Skin of body (tissue), 2 donors: ENCODE measurements around the gene SLC6A19. TPM values are rescaled to one million over a fixed set of nuclear protein-coding genes. Genes with fewer than 3 reads are reported as not detected.
A peak's percentile ranks its signal among the peaks of the same experiment; 100 is the strongest.

Experiments used
- DNase-seq: peaks from one replicate; lab custom pipeline; 2025; lab: John Stamatoyannopoulos, UW
- total RNA-seq: library from RNA; depleted of rRNA; stranded (reverse); fragments of >200 nt; gene quantifications from one replicate; pipeline ENCODE4 v1.2.3, GENCODE V29; 2014

SLC6A19 gene
- total RNA-seq, 1 donor from 2014 or later, result not detected

- DNase-seq, result no peak
Observed at GRCh38 chr5:1242733-1243486, 41.5 kb downstream of the SLC6A19 start.

GRCh38 chr5:1243487-1244130, 42.2 kb downstream of the SLC6A19 start:
- no peak for DNase-seq

DNA sequence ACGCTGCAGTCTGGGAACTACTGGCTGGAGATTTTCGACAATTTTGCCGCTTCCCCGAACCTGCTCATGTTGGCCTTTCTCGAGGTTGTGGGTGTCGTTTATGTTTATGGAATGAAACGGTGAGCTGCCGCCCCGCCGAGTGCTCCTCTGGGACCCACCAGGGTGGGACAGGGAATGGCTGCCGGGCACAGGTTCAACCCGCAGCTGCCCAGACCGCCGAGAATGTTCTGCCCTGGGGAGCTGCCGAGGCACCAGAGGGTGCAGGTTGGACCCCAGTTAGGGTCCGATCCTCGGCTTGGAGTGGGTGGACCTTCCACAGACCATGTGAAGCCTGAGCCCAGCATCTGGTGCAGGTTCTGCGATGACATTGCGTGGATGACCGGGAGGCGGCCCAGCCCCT, 42.9 kb downstream of the SLC6A19 start:
- no peak for DNase-seq

DNA sequence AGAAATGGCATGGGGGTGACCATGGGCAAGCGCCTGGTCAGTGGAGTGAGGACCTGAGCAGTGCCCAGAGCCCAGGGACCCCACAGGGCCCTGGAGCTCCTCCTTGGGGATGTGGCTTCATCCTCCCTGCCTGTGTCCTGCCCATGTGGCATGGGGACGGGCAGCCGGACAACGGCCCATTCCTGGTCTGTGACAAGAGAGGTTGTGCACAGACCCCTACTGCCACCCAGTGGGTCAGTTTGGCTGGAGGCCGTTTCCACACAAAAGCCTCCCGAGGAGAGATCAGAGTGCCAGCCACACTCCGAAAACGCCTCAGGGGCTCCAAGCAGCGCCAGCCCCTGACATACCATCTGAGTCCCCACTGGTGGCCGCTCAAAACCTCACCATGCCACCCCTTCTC, 43.6 kb downstream of the SLC6A19 start:
- no peak for DNase-seq

DNA sequence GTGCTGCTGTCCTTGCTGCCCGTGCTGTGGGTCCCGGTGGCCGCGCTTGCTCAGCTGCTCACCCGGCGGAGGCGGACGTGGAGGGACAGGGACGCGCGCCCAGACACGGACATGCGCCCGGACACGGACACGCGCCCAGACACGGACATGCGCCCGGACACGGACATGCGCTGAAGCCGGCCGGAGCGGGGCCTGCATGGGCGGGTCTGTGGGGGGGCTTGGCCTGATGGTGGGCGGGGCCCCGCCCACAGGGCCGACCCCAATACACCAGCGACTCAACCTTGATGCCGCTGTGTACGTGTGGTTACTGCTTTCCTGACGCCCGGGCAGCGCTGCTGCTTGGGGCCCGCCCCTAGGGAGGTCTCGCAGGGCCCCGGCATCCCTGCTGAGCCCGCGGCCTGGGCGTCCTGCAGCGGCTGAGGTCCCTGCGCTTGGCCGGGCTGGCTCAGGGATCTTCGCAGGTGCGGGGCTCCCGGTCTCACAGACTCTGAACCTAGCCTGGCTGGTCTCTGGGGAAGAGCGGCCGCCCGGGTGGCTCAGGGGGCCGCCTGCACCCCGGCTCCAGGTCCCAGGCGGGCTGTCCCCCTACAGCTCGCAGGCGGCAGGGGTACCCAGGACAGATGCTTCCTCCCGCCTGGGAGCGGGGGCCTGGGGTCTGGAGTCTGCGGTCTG, 44.6 kb downstream of the SLC6A19 start:
- peak; percentile 100 for DNase-seq

- no peak for DNase-seq
Observed at GRCh38 chr5:1246711-1247431, 45.5 kb downstream of the SLC6A19 start.

DNA sequence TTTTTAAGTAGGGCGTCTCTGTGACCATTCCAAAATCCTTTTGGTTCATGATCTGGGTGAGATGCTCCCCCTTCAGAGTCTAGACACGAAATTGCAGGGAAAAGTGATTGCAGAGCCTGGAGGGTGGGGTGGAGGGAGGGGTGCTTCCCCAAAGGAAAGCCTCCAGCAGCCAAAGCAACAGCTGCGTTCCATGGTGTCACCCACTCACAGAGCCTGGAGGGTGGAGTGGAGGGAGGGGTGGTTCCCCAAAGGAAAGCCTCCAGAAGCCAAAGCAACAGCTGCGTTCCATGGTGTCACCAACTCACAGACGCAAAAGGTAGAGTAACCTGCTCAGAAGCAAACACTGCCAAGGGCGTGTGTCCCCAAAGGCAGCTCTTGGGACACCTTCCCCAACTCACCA, 46.4 kb downstream of the SLC6A19 start:
- DNase-seq, result no peak

DNA sequence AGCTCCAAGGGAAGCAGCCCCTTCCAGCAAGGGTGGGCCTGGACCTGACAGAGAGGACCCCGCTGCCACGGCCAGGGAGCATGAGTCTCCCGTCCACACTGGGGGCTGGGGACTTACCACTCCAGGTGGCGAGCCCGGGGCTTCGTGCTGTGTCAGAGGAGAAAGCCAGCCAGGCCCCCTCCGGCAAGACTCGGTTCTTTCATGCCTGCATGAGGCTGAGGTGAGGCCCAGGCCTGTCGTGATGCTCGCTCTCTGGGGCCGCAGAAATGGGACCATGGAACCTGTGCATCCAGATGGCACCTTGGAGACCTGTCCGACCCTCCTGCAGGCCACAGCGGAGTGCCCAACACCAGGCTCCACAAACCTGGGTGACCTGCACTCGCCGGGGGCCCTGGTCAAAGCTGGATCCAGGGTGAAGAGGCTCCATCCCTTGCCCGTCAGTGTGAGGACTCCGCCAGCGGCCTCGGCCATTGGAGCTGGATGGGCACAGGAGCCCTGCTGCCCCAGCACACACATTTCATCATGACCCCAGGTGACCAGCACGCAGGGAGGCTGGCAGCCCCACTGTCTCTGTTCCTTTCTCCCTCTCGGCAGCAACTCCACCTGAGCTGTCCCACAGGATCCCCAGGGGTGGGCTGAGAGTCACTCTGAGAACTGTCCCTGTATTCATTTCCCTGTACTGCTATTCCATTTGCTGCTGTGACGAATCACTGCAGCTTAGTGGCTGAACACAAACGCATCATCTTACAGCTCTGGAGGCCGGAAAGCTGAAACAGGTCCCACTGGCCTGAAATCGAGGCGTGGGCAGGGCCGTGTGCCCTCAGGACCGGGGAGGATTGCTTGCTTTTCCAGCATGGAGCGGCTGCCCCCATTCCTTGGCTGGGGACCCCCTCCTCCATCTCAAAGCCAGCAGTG, 48.2 kb downstream of the SLC6A19 start:
- DNase-seq, result no peak

- DNase-seq, result no peak
Observed at GRCh38 chr5:1251678-1252580, 50.5 kb downstream of the SLC6A19 start.

GRCh38 chr5:1252681-1253080, 51.3 kb downstream of the SLC6A19 start:
- no peak for DNase-seq

DNA sequence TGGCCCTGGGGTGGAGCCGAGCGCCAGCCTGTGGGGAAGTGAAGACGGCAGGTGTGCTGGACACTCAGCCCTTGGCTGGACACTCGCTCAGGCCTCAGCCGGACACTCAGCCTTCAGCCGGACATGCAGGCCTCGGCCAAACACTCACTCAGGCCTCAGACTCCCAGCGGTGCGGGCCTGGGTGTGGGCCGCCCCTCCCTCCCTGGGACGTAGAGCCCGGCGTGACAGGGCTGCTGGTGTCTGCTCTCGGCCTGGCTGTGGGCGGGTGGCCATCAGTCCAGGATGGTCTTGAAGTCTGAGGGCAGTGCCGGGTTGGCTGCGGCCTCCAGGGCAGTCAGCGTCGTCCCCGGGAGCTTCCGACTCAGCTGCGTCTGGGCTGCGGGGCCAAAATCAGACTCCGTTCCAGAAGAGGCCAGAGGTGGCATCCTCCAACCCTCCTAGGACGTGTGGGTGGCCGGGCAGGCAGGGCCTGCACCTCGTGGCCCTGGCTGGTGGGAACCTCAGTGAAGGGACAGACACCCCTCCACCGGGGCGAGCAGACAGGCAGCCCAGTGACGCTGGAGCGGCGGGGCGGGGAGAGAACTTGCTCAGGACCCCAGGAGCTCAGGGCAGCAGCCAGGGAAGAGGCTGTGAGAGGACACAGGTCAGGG, 52.2 kb downstream of the SLC6A19 start:
- no peak for DNase-seq

DNA sequence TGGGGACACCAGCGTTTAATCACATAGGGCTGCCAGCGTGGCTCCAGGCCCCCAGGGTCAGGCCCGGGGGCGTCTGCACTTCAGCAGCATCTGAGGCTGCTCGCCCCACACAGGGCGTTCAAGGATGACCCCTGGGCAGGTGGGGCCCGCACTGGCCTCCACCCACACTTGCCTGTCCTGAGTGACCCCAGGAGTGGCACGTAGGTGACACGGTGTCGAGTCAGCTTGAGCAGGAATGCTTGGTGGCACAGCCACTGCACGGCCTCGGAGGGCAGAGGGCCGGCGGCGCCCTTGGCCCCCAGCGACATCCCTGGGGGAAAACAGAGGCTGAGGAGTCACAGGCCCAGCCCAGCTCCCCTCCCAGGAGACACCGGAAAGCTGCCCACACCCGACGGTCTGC, 52.8 kb downstream of the SLC6A19 start:
- DNase-seq, result no peak

DNA sequence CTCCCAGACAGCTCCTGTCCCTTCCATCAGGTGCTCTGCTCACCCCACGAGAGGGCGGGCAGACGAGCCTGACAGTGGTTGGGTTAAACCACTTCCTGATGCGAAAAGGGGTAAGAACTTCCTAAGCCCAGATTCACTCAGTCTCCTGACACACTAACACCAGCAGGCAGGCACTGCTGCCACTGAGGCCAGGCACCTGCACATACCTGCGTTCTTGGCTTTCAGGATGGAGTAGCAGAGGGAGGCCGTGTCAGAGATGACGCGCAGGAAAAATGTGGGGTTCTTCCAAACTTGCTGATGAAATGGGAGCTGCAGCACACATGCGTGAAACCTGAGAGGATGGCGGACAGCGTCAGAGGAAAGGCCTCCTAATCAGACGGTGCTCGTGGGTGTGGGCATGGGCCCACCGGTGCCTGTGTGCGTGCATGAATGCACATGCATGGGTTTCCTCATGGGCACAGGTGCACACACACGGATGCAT, 53.7 kb downstream of the SLC6A19 start:
- no peak for DNase-seq

DNA sequence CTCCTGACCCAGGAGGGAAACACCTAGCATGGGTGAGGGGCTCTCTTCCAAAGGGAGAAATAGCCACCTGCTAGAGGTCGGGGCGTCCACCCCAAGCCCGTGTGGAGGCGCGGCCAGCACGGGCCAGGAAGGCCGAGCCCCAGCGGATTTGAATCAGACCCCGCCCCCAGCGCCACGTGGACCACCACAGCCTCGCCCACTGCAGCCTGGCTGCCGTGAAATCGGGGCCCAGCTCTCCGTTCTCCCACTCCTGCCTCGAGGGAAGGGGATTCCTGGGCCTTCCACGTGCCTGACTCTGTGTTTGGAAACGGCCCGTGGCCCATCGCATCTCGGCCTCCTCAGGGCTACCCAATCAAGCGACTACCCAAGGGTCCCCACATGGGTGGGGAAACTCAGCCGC, 55.4 kb downstream of the SLC6A19 start:
- no peak for DNase-seq

DNA sequence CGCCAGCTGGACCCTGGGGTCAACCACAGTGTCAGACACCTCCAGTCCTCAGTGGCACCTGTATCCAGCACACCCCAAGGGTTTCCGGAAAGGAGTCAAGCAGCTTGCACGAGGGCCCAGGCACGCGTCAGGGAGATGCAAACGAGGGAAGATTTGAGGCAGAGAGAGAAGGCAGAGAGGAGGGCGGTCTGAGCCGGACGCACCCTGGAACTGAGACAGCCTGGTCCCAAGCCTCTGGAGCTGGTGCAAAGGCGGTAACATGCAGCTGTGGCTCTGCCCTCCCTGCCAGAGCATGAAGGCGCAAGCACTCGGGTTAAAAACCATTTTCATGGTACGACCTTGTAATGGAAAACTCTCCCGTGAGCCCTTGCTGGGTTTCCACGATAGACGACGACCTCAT, 56.0 kb downstream of the SLC6A19 start:
- DNase-seq, result no peak

DNA sequence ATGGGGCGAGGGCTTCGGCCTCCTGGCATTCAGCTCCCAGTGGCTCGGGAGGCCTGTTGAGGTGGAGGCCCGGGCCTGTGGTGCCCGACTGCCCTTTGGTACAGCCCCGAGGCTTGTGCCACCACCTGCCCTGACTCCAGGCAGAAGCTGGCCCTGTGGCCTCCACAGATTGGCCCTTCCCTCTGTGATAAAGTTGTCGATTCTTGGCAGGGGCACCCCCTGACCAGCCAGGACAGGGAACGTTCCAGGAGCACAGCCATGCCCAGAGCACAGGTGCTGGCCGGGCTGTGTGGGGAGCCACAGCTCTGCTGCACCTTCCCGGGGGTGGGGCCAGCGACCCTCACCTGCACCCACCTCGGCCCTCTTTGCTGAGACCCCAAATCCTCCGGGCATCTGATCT, 56.4 kb downstream of the SLC6A19 start:
- no peak for DNase-seq

DNA sequence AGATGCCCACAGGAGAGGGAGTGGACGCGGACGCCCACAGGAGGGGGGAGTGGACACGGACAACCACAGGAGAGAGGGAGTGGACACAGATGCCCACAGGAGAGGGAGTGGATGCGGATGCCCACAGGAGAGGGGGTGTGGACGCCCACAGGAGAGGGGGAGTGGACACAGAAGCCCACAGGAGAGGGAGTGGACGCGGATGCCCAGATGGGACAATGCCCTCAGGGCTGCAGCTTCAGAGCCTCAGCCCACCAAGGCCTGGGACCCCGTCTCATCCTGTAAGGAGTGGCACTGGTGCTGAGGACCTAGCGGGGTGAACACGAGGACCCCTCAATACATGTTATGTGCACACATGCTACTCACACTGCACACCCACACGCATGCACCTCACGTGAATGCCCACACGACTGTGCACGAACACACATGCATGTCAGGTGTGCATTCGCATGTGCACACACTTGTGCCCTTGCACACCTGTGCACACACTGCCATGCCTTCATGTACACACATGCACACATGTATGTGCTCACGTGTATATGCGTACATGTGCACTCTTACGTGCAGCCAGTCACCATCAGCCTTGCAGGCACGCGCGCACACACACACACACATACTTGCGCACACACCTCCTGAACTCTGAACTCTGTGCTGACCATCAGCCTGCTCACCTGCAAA, 58.5 kb downstream of the SLC6A19 start:
- DNase-seq, result no peak

DNA sequence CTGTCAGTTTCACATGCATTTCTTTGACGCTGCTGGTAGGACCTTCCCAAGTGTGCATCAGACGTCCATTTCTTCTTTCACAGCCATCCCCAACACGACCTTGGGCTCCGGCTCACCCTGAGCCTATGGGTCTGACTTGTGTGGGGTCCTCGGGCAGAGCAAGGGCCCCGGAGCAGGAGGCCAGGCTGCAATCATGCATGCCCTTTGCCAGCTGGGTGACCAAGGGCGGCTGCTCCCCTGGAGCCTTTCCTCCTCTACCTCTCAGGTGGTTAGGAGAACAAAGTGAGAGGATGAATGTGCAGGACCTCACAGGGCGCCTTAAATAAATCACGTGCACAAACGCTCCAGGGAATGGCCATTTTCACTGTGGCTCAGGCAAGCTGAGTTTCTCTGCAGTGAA, 60.2 kb downstream of the SLC6A19 start:
- no peak for DNase-seq

- no peak for DNase-seq
Observed at GRCh38 chr5:1262381-1262780, 61.0 kb downstream of the SLC6A19 start.
